Measurements from ENCODE around the gene MTA2. TPM values are rescaled to one million over a fixed set of nuclear protein-coding genes. Genes with fewer than 3 reads are reported as not detected.
A peak's percentile ranks its signal among the peaks of the same experiment; 100 is the strongest.

Gene MTA2
- total RNA-seq, 1 donor from 2014 or later, result 162 TPM

DNA sequence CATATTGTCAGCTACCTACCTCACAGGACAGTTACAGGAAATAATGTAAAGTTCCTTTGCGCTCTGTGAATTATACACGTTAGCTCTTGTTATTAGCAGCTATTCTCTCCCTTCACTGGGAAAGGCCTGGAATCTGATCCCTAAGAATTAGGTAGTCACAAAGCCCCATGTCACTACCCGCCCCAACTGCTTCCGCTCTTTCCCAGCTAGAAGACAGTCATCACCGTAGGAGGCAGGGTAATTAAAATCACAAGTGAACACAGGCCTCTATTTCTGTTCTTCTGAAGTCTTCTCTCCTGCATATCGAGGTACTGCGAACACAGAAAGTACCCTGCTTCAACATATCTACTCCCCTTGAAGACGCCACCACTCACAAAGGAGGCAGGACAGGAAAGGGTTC lies 42.5 kb downstream of the MTA2 start:
- DNase-seq (ENCODE audit: low read depth), result peak; percentile 41
- TF ChIP-seq CTCF (IDR thresholded peaks at IDR 0.05; ENCODE audit: insufficient read depth, low read length, severe bottlenecking), result no peak
- no peak for FAIRE-seq
- H3K36me3 ChIP-seq (ENCODE audit: control insufficient read depth, insufficient read depth, low read length), result peaks cover 8% of the 10 kb centered on the region
- no peaks in the 10 kb centered on the region for H3K27me3 ChIP-seq (ENCODE audit: control insufficient read depth, insufficient read depth, low read length)
- no peak overlapping the region for H3K4me3 ChIP-seq (ENCODE audit: low read depth, low read length)

GRCh38 chr11:62558669-62559068 lies 43.0 kb downstream of the MTA2 start:
- Histone ChIP-seq H3K36me3 (ENCODE audit: control insufficient read depth, insufficient read depth, low read length) (peaks cover 6% of the 10 kb centered on the region), H3K27me3 (ENCODE audit: control insufficient read depth, insufficient read depth, low read length) (no peaks in the 10 kb centered on the region), H3K4me3 (ENCODE audit: low read depth, low read length) (no peak overlapping the region)
- TF ChIP-seq CTCF (IDR thresholded peaks at IDR 0.05; ENCODE audit: insufficient read depth, low read length, severe bottlenecking), result no peak
- no peak for DNase-seq (ENCODE audit: low read depth)
- no peak for FAIRE-seq

DNA sequence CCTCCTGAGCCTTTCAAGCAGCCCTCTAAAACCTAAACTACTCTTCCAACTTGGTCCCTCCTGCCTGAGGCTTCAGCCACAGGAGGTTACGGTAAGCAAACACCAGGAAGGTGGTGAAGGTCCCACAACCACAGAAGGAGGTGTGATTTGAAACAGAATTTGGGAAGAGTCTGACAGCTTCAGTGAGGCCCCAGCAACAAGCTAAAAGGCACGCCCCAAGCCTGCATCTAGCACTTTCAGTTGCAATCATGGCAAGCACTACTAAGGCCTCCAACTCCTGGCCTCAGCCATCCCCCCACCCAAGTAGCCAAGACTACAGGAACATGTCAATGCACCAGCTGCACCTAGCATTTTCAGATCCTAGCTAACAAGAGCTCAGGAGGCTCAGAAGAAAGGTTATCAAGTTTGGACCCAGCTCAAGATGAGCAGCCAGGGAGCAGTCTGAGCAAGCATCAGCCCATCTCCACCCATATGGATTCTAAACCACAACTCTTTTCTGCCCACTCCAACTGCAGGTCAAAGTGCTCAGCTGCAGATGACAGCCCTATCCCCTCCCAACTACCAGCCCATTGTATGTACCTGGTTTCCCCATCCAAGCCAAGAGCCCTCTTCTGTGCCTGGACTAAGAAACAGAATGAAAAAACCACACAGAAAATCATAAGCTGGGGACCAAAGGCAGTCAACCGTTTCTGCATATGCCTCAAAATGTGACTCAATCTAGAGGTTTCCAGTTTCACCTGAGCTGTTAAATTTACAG lies 44.6 kb downstream of the MTA2 start:
- DNase-seq (ENCODE audit: low read depth) (peak; percentile 39), FAIRE-seq (no peak)
- H3K4me3 ChIP-seq (ENCODE audit: low read depth, low read length), result no peak overlapping the region
- H3K36me3 ChIP-seq (ENCODE audit: control insufficient read depth, insufficient read depth, low read length), result peaks cover 5% of the 10 kb centered on the region
- no peaks in the 10 kb centered on the region for H3K27me3 ChIP-seq (ENCODE audit: control insufficient read depth, insufficient read depth, low read length)
- no peak for TF ChIP-seq CTCF (IDR thresholded peaks at IDR 0.05; ENCODE audit: insufficient read depth, low read length, severe bottlenecking)

GRCh38 chr11:62556108-62556874 lies 45.4 kb downstream of the MTA2 start:
- FAIRE-seq (no peak), DNase-seq (ENCODE audit: low read depth) (peak; percentile 92)
- no peak for TF ChIP-seq CTCF (IDR thresholded peaks at IDR 0.05; ENCODE audit: insufficient read depth, low read length, severe bottlenecking)
- H3K4me3 ChIP-seq (ENCODE audit: low read depth, low read length), result no peak overlapping the region
- no peaks in the 10 kb centered on the region for H3K27me3 ChIP-seq (ENCODE audit: control insufficient read depth, insufficient read depth, low read length)
- H3K36me3 ChIP-seq (ENCODE audit: control insufficient read depth, insufficient read depth, low read length), result peaks cover 5% of the 10 kb centered on the region

- H3K4me3 ChIP-seq (ENCODE audit: low read depth, low read length), result no peak overlapping the region
These were observed 46.1 kb downstream of the MTA2 start for GRCh38 chr11:62555464-62556107.

More at GRCh38 chr11:62555464-62556107, 46.1 kb downstream of the MTA2 start:
- DNase-seq (ENCODE audit: low read depth) (no peak), FAIRE-seq (no peak)
- TF ChIP-seq CTCF (IDR thresholded peaks at IDR 0.05; ENCODE audit: insufficient read depth, low read length, severe bottlenecking), result no peak
- no peaks in the 10 kb centered on the region for H3K27me3 ChIP-seq (ENCODE audit: control insufficient read depth, insufficient read depth, low read length)
- H3K36me3 ChIP-seq (ENCODE audit: control insufficient read depth, insufficient read depth, low read length), result peaks cover 5% of the 10 kb centered on the region
